Measurements from ENCODE around the gene SEC22C.

SEC22C gene

GRCh38 chr3:42507252-42507651 lies 74.5 kb downstream of the SEC22C start:
- WGBS (ENCODE audit: insufficient coverage, insufficient read length): no CpG with 5 or more reads among the region's 7 CpGs
- Histone ChIP-seq H3K4me1 (ENCODE audit: control insufficient read depth, insufficient read depth, low read length) (peaks cover 9% of the 10 kb centered on the region), H3K9me3 (ENCODE audit: control insufficient read depth, insufficient read depth, low read length) (no peaks in the 10 kb centered on the region), H3K36me3 (ENCODE audit: control insufficient read depth, insufficient read depth, low read length) (no peaks in the 10 kb centered on the region), H3K27me3 (ENCODE audit: control insufficient read depth, insufficient read depth, low read length) (peaks cover 3% of the 10 kb centered on the region; the same call in 1 of the 2 replicates), H3K27ac (ENCODE audit: low read length) (no peak overlapping the region), H3K4me3 (ENCODE audit: low read length) (no peak overlapping the region)
- DNase-seq (ENCODE audit: low read depth, low spot score): no peak

- no CpG with 5 or more reads among the region's 4 CpGs for WGBS (ENCODE audit: insufficient coverage, insufficient read length)
- Histone ChIP-seq H3K9me3 (ENCODE audit: control insufficient read depth, insufficient read depth, low read length) (no peaks in the 10 kb centered on the region), H3K27ac (ENCODE audit: low read length) (no peak overlapping the region)
Measured at GRCh38 chr3:42505849-42506410, 75.8 kb downstream of the SEC22C start.

GRCh38 chr3:42505128-42505848 lies 76.5 kb downstream of the SEC22C start:
- Histone ChIP-seq H3K36me3 (ENCODE audit: control insufficient read depth, insufficient read depth, low read length) (no peaks in the 10 kb centered on the region), H3K9me3 (ENCODE audit: control insufficient read depth, insufficient read depth, low read length) (no peaks in the 10 kb centered on the region), H3K4me1 (ENCODE audit: control insufficient read depth, insufficient read depth, low read length) (peaks cover 9% of the 10 kb centered on the region), H3K27me3 (ENCODE audit: control insufficient read depth, insufficient read depth, low read length) (peaks cover 10% of the 10 kb centered on the region), H3K4me3 (ENCODE audit: low read length) (no peak overlapping the region), H3K27ac (ENCODE audit: low read length) (no peak overlapping the region)
- no CpG with 5 or more reads among the region's 6 CpGs for WGBS (ENCODE audit: insufficient coverage, insufficient read length)
- no peak for DNase-seq (ENCODE audit: low read depth, low spot score)

More at GRCh38 chr3:42505849-42506410, 75.8 kb downstream of the SEC22C start:
- DNase-seq (ENCODE audit: low read depth, low spot score): no peak
- Histone ChIP-seq H3K4me1 (ENCODE audit: control insufficient read depth, insufficient read depth, low read length) (peaks cover 9% of the 10 kb centered on the region), H3K36me3 (ENCODE audit: control insufficient read depth, insufficient read depth, low read length) (no peaks in the 10 kb centered on the region), H3K27me3 (ENCODE audit: control insufficient read depth, insufficient read depth, low read length) (peaks cover 3% of the 10 kb centered on the region; the same call in 1 of the 2 replicates), H3K4me3 (ENCODE audit: low read length) (no peak overlapping the region)

- Histone ChIP-seq H3K36me3 (ENCODE audit: control insufficient read depth, insufficient read depth, low read length) (no peaks in the 10 kb centered on the region), H3K27me3 (ENCODE audit: control insufficient read depth, insufficient read depth, low read length) (peaks cover 13% of the 10 kb centered on the region), H3K27ac (ENCODE audit: low read length) (no peak overlapping the region), H3K9me3 (ENCODE audit: control insufficient read depth, insufficient read depth, low read length) (no peaks in the 10 kb centered on the region), H3K4me3 (ENCODE audit: low read length) (no peak overlapping the region), H3K4me1 (ENCODE audit: control insufficient read depth, insufficient read depth, low read length) (peaks cover 9% of the 10 kb centered on the region)
- WGBS (ENCODE audit: insufficient coverage, insufficient read length): no CpG with 5 or more reads among the region's 10 CpGs
- DNase-seq (ENCODE audit: low read depth, low spot score): no peak
Measured at GRCh38 chr3:42504334-42505127, 77.2 kb downstream of the SEC22C start.

- Histone ChIP-seq H3K27ac (ENCODE audit: low read length) (no peak overlapping the region), H3K27me3 (ENCODE audit: control insufficient read depth, insufficient read depth, low read length) (peaks cover 13% of the 10 kb centered on the region), H3K4me1 (ENCODE audit: control insufficient read depth, insufficient read depth, low read length) (peaks cover 12% of the 10 kb centered on the region), H3K4me3 (ENCODE audit: low read length) (no peak overlapping the region), H3K36me3 (ENCODE audit: control insufficient read depth, insufficient read depth, low read length) (no peaks in the 10 kb centered on the region), H3K9me3 (ENCODE audit: control insufficient read depth, insufficient read depth, low read length) (no peaks in the 10 kb centered on the region)
- no peak for DNase-seq (ENCODE audit: low read depth, low spot score)
- no CpG with 5 or more reads among the region's 4 CpGs for WGBS (ENCODE audit: insufficient coverage, insufficient read length)
Measured at GRCh38 chr3:42503957-42504333, 77.8 kb downstream of the SEC22C start.

GRCh38 chr3:42503251-42503924 lies 78.4 kb downstream of the SEC22C start:
- Histone ChIP-seq H3K27me3 (ENCODE audit: control insufficient read depth, insufficient read depth, low read length) (peaks cover 13% of the 10 kb centered on the region), H3K9me3 (ENCODE audit: control insufficient read depth, insufficient read depth, low read length) (no peaks in the 10 kb centered on the region), H3K4me3 (ENCODE audit: low read length) (peak overlapping the region; percentile 77; the same call in 1 of the 2 replicates), H3K36me3 (ENCODE audit: control insufficient read depth, insufficient read depth, low read length) (no peaks in the 10 kb centered on the region), H3K27ac (ENCODE audit: low read length) (no peak overlapping the region), H3K4me1 (ENCODE audit: control insufficient read depth, insufficient read depth, low read length) (peaks cover 12% of the 10 kb centered on the region)
- no CpG with 5 or more reads among the region's 4 CpGs for WGBS (ENCODE audit: insufficient coverage, insufficient read length)
- DNase-seq (ENCODE audit: low read depth, low spot score): no peak

- Histone ChIP-seq H3K4me1 (ENCODE audit: control insufficient read depth, insufficient read depth, low read length) (peaks cover 10% of the 10 kb centered on the region), H3K27ac (ENCODE audit: low read length) (no peak within 1 kb of the TSS), H3K27me3 (ENCODE audit: control insufficient read depth, insufficient read depth, low read length) (peaks cover 13% of the 10 kb centered on the region), H3K4me3 (ENCODE audit: low read length) (peak within 1 kb of the TSS; percentile 77), H3K36me3 (ENCODE audit: control insufficient read depth, insufficient read depth, low read length) (no peaks in the 10 kb centered on the region), H3K9me3 (ENCODE audit: control insufficient read depth, insufficient read depth, low read length) (no peaks in the 10 kb centered on the region)
- no CpG with 5 or more reads among the region's 69 CpGs for WGBS (ENCODE audit: insufficient coverage, insufficient read length)
- peak; percentile 67 for DNase-seq (ENCODE audit: low read depth, low spot score)
Measured at GRCh38 chr3:42502429-42503250, 79.1 kb downstream of the SEC22C start, which contains the start of gene VIPR1. TSS of gene VIPR1 (plus strand) at chr3:42502643. CDS start at chr3:42502736, 93 bp downstream.

GRCh38 chr3:42501681-42502428 lies 79.9 kb downstream of the SEC22C start:
- Histone ChIP-seq H3K4me3 (ENCODE audit: low read length) (peak overlapping the region; percentile 77; the same call in 1 of the 2 replicates), H3K4me1 (ENCODE audit: control insufficient read depth, insufficient read depth, low read length) (peaks cover 9% of the 10 kb centered on the region), H3K9me3 (ENCODE audit: control insufficient read depth, insufficient read depth, low read length) (no peaks in the 10 kb centered on the region), H3K27ac (ENCODE audit: low read length) (no peak overlapping the region), H3K36me3 (ENCODE audit: control insufficient read depth, insufficient read depth, low read length) (no peaks in the 10 kb centered on the region), H3K27me3 (ENCODE audit: control insufficient read depth, insufficient read depth, low read length) (peaks cover 13% of the 10 kb centered on the region)
- no CpG with 5 or more reads among the region's 46 CpGs for WGBS (ENCODE audit: insufficient coverage, insufficient read length)
- DNase-seq (ENCODE audit: low read depth, low spot score): no peak

- Histone ChIP-seq H3K27me3 (ENCODE audit: control insufficient read depth, insufficient read depth, low read length) (peaks cover 13% of the 10 kb centered on the region), H3K27ac (ENCODE audit: low read length) (no peak overlapping the region), H3K9me3 (ENCODE audit: control insufficient read depth, insufficient read depth, low read length) (no peaks in the 10 kb centered on the region), H3K4me3 (ENCODE audit: low read length) (peak overlapping the region; percentile 77; the same call in 1 of the 2 replicates), H3K36me3 (ENCODE audit: control insufficient read depth, insufficient read depth, low read length) (no peaks in the 10 kb centered on the region), H3K4me1 (ENCODE audit: control insufficient read depth, insufficient read depth, low read length) (peaks cover 9% of the 10 kb centered on the region)
- no peak for DNase-seq (ENCODE audit: low read depth, low spot score)
- WGBS (ENCODE audit: insufficient coverage, insufficient read length): no CpG with 5 or more reads among the region's 27 CpGs
Measured at GRCh38 chr3:42501321-42501680, 80.5 kb downstream of the SEC22C start.
